ENCODE results near the gene WDR86.

WDR86 gene

DNA sequence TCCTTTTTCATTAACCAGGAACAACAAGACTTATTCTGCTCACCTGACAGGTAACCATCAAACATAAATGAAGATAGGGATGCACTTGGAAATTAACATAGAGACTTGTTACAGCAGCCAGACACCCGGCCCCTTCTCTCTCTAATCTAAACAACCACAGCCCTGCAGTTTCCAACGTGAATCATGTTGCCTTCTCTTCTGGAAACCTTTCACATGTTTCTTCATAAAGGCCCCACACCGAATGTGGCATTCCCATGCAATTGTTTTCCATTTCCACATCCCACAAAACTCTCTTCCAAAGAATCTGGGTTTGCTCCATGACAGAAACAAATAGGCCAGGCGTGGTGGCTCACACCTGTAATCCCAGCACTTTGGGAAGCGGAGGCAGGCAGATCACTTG is 15.0 kb upstream of the WDR86 start:
- H3F3A ChIP-seq (ENCODE audit: insufficient read depth, low read length) = no peaks in the 10 kb centered on the region
- no peaks in the 10 kb centered on the region for H3K79me2 ChIP-seq (ENCODE audit: insufficient read depth, low read length)
- H3K9me2 ChIP-seq (ENCODE audit: low read depth, low read length) = no peaks in the 10 kb centered on the region
- no peak overlapping the region for H3K27ac ChIP-seq (ENCODE audit: low read depth, low read length, poor library complexity, severe bottlenecking)
- peaks cover 7% of the 10 kb centered on the region for H3K9me3 ChIP-seq (ENCODE audit: low read length)
- TF ChIP-seq, protein P1, sequence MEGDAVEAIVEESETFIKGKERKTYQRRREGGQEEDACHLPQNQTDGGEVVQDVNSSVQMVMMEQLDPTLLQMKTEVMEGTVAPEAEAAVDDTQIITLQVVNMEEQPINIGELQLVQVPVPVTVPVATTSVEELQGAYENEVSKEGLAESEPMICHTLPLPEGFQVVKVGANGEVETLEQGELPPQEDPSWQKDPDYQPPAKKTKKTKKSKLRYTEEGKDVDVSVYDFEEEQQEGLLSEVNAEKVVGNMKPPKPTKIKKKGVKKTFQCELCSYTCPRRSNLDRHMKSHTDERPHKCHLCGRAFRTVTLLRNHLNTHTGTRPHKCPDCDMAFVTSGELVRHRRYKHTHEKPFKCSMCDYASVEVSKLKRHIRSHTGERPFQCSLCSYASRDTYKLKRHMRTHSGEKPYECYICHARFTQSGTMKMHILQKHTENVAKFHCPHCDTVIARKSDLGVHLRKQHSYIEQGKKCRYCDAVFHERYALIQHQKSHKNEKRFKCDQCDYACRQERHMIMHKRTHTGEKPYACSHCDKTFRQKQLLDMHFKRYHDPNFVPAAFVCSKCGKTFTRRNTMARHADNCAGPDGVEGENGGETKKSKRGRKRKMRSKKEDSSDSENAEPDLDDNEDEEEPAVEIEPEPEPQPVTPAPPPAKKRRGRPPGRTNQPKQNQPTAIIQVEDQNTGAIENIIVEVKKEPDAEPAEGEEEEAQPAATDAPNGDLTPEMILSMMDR (IDR thresholded peaks at IDR 0.05; ENCODE audit: low read length) = no peak
- TF ChIP-seq EZH2 (IDR thresholded peaks at IDR 0.05; ENCODE audit: borderline replicate concordance, low read length) = no peak
- no peak overlapping the region for H2AFZ ChIP-seq (ENCODE audit: low read length)
- H4K20me1 ChIP-seq (ENCODE audit: insufficient read depth, low read length) = no peaks in the 10 kb centered on the region
- no peak overlapping the region for H3K4me2 ChIP-seq (ENCODE audit: low read length)
- peaks cover 27% of the 10 kb centered on the region; the same call in 1 of the 2 replicates for H3K27me3 ChIP-seq (ENCODE audit: insufficient read depth, low read length)
- H3K9ac ChIP-seq (ENCODE audit: low read length) = no peak overlapping the region
- H3K4me3 ChIP-seq (ENCODE audit: low read depth, low read length, poor library complexity, severe bottlenecking) = no peak overlapping the region
- peaks cover 8% of the 10 kb centered on the region for H3K4me1 ChIP-seq (ENCODE audit: insufficient read depth, low read length, severe bottlenecking)
- no peaks in the 10 kb centered on the region; the same call in 1 of the 2 replicates for H3K36me3 ChIP-seq (ENCODE audit: insufficient read depth, low read length)

DNA sequence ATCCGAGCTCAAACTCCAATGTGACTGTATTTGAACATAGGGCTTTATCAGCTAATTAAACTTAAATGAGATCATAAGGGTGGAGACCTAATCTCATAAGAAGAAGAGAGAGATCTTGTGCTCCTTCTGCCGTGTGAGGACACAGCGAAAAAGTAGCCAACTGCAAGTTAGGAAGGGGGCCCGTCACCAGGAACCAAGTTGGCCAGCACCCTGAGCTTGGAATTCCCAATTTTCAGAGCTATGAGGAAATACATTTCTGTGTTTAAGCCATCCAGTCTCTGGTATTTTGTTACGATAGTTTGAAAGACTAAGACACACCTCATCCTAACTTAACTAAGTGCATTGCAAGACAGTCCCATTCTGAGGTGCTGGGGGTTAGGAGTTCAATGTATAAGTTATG is 14.1 kb upstream of the WDR86 start:
- no peaks in the 10 kb centered on the region for H3K79me2 ChIP-seq (ENCODE audit: insufficient read depth, low read length)
- no peak overlapping the region for H3K9ac ChIP-seq (ENCODE audit: low read length)
- no peak overlapping the region for H3K27ac ChIP-seq (ENCODE audit: low read depth, low read length, poor library complexity, severe bottlenecking)
- no peak overlapping the region for H3K4me3 ChIP-seq (ENCODE audit: low read depth, low read length, poor library complexity, severe bottlenecking)
- no peak overlapping the region for H2AFZ ChIP-seq (ENCODE audit: low read length)
- no peaks in the 10 kb centered on the region for H3F3A ChIP-seq (ENCODE audit: insufficient read depth, low read length)
- H4K20me1 ChIP-seq (ENCODE audit: insufficient read depth, low read length) = no peaks in the 10 kb centered on the region
- H3K36me3 ChIP-seq (ENCODE audit: insufficient read depth, low read length) = no peaks in the 10 kb centered on the region; the same call in 1 of the 2 replicates
- H3K4me1 ChIP-seq (ENCODE audit: insufficient read depth, low read length, severe bottlenecking) = no peaks in the 10 kb centered on the region
- H3K27me3 ChIP-seq (ENCODE audit: insufficient read depth, low read length) = peaks cover 27% of the 10 kb centered on the region; the same call in 1 of the 2 replicates
- no peak for TF ChIP-seq EZH2 (IDR thresholded peaks at IDR 0.05; ENCODE audit: borderline replicate concordance, low read length)
- TF ChIP-seq, protein P1 (IDR thresholded peaks at IDR 0.05; ENCODE audit: low read length) = no peak
- no peak overlapping the region for H3K4me2 ChIP-seq (ENCODE audit: low read length)
- no peaks in the 10 kb centered on the region for H3K9me2 ChIP-seq (ENCODE audit: low read depth, low read length)
- H3K9me3 ChIP-seq (ENCODE audit: low read length) = peaks cover 11% of the 10 kb centered on the region

DNA sequence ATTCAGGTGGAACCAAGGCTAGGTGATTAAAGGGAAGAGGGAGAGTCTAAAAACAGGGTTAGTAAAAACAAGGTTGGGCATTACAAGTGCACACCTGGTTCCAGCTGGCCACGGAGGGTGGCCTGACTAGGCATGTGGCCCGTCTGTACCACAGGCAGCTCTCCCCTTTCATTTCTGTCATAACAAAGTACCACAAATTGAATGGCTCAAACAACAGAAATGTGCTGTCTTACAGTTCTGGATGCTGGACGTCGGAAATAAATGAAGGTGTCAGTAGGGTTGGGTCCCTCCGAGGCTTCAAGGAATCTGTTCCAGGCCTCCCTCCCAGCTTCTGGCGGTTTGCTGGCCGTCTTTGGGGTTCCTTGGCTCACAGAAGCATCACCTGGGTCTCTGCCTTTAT is 13.4 kb upstream of the WDR86 start:
- no peaks in the 10 kb centered on the region for H3K79me2 ChIP-seq (ENCODE audit: insufficient read depth, low read length)
- no peaks in the 10 kb centered on the region for H3K9me2 ChIP-seq (ENCODE audit: low read depth, low read length)
- H3K36me3 ChIP-seq (ENCODE audit: insufficient read depth, low read length) = no peaks in the 10 kb centered on the region; the same call in 1 of the 2 replicates
- H3K27ac ChIP-seq (ENCODE audit: low read depth, low read length, poor library complexity, severe bottlenecking) = no peak overlapping the region
- peaks cover 27% of the 10 kb centered on the region; the same call in 1 of the 2 replicates for H3K27me3 ChIP-seq (ENCODE audit: insufficient read depth, low read length)
- no peaks in the 10 kb centered on the region for H3F3A ChIP-seq (ENCODE audit: insufficient read depth, low read length)
- no peak overlapping the region for H3K4me3 ChIP-seq (ENCODE audit: low read depth, low read length, poor library complexity, severe bottlenecking)
- peaks cover 11% of the 10 kb centered on the region for H3K9me3 ChIP-seq (ENCODE audit: low read length)
- H4K20me1 ChIP-seq (ENCODE audit: insufficient read depth, low read length) = no peaks in the 10 kb centered on the region
- no peak overlapping the region for H3K4me2 ChIP-seq (ENCODE audit: low read length)
- H2AFZ ChIP-seq (ENCODE audit: low read length) = no peak overlapping the region
- TF ChIP-seq, protein P1 (IDR thresholded peaks at IDR 0.05; ENCODE audit: low read length) = no peak
- no peak overlapping the region for H3K9ac ChIP-seq (ENCODE audit: low read length)
- H3K4me1 ChIP-seq (ENCODE audit: insufficient read depth, low read length, severe bottlenecking) = no peaks in the 10 kb centered on the region
